Medulla oblongata (tissue), 1 donor: ENCODE results near the gene ALX4.

ENCODE experiments used
- DNase-seq: peaks from one replicate; pipeline ENCODE4 v3.0.0-alpha.2; 2015; ENCODE audit errors: extremely low spot score

Gene ALX4

GRCh38 chr11:44335052-44335760 is 25.3 kb upstream of the ALX4 start:
- DNase-seq, result no peak

GRCh38 chr11:44334356-44335004 is 24.5 kb upstream of the ALX4 start:
- DNase-seq, result no peak

GRCh38 chr11:44333271-44334218 is 23.6 kb upstream of the ALX4 start:
- DNase-seq, result no peak

- no peak for DNase-seq
Measured at GRCh38 chr11:44332665-44333064, 22.7 kb upstream of the ALX4 start.

- no peak for DNase-seq
Measured at GRCh38 chr11:44329472-44330230, 19.7 kb upstream of the ALX4 start.

GRCh38 chr11:44328138-44328660 is 18.3 kb upstream of the ALX4 start:
- no peak for DNase-seq

GRCh38 chr11:44327730-44328129 is 17.8 kb upstream of the ALX4 start:
- no peak for DNase-seq

- no peak for DNase-seq
Measured at GRCh38 chr11:44326615-44327475, 16.9 kb upstream of the ALX4 start.

GRCh38 chr11:44325698-44326097 is 15.8 kb upstream of the ALX4 start:
- no peak for DNase-seq

GRCh38 chr11:44324749-44325525 is 15.0 kb upstream of the ALX4 start:
- no peak for DNase-seq

- DNase-seq, result no peak
Measured at GRCh38 chr11:44324222-44324621, 14.3 kb upstream of the ALX4 start.

- DNase-seq, result no peak
Measured at GRCh38 chr11:44322243-44322642, 12.3 kb upstream of the ALX4 start.

GRCh38 chr11:44321059-44321458 is 11.1 kb upstream of the ALX4 start:
- DNase-seq, result no peak

GRCh38 chr11:44320289-44320973 is 10.5 kb upstream of the ALX4 start:
- no peak for DNase-seq

GRCh38 chr11:44319552-44320288 is 9.8 kb upstream of the ALX4 start:
- DNase-seq, result no peak

GRCh38 chr11:44319170-44319551 is 9.2 kb upstream of the ALX4 start:
- no peak for DNase-seq

- DNase-seq, result no peak
Measured at GRCh38 chr11:44318369-44318768, 8.4 kb upstream of the ALX4 start.

GRCh38 chr11:44316659-44317240 is 6.8 kb upstream of the ALX4 start:
- DNase-seq, result no peak
